ENCODE results near the gene NFKBIB. TPM values are rescaled to one million over a fixed set of nuclear protein-coding genes. Genes with fewer than 3 reads are reported as not detected.

Gene NFKBIB
- total and polyA plus RNA-seq, 2 of the 8 experiments (the other 6 are each of a cell fraction or from before 2014, with no cell fraction given) = 37.3 to 44.1 TPM

DNA sequence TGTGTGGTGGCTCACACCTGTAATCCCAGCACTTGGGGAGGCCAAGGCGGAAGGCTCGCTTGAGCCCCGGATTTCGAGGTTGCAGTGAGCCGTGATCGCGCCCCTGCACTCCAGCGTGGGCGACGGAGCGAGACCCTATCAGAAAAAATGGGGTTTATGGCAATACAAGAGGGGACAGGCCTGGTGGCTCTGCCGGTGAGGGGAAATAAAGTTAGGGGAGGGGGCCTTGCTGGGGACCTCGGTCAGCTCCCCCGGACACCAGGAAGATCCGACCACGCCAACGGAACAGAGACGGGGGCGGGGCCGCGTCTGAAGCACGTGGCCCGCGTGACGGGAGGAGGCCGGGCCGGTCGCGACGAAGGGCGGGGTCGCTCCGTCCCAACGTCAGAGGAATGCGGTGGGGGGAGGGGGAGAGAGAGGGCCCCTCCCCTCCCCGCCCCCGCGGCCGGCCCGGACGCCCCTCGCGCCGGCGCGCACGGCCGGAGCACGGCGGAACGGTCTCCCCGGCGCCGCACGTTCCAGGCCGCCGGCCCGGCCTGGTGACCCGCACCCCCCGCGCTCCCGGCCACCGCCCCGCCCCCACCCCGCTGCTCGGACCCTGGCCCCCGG is 48.0 kb upstream of the NFKBIB start:
- Histone ChIP-seq H3K9ac (replicated peaks in 1 of 4; ENCODE audit: extremely low read depth in 1 of 4, low read depth in 3 of 4, low read length in 3 of 4) (peak overlapping the region in 3 of 4 experiments; percentile 48 to 78 (median 67); a peak in 5 of 7 replicates), H2BK120ac (replicated peaks; ENCODE audit: low read depth, low read length) (no peak overlapping the region), H2BK15ac (ENCODE audit: low read length) (no peak overlapping the region), H3K79me2 (ENCODE audit: control insufficient read depth in 1 of 2, insufficient read depth in 2 of 2, low read length in 2 of 2) (peaks cover 22 to 24% of the 10 kb centered on the region in 2 experiments), H2BK20ac (ENCODE audit: low read length) (no peak overlapping the region), H3K4ac (replicated peaks; ENCODE audit: insufficient read length, low read depth, low read length) (peak overlapping the region; percentile 94), H2AFZ (ENCODE audit: low read length) (0 out of 2 replicates have a peak overlapping the region, but pooled peaks have one; percentile 19), H2AK5ac (ENCODE audit: low read depth, low read length) (no peak overlapping the region), H3K27me3 (replicated peaks in 1 of 4; ENCODE audit: control insufficient read depth in 3 of 4, extremely low read depth in 1 of 4, insufficient read depth in 3 of 4, low read length in 3 of 4) (no peaks in the 10 kb centered on the region), H4K91ac (replicated peaks; ENCODE audit: insufficient read length, low read length) (peak overlapping the region; percentile 93), H4K5ac (ENCODE audit: insufficient read length, low read depth, low read length) (peak overlapping the region; percentile 47), H3K36me3 (ENCODE audit: control insufficient read depth in 2 of 4, insufficient read depth in 4 of 4, low read length in 3 of 4) (peaks cover 7 to 22% (median 11%) of the 10 kb centered on the region in 4 experiments), H2BK5ac (ENCODE audit: low read depth, low read length) (no peak overlapping the region), H2BK12ac (ENCODE audit: low read depth, low read length) (peak overlapping the region; percentile 68; the same call in 1 of the 2 replicates), H4K20me1 (replicated peaks in 1 of 2; ENCODE audit: control insufficient read depth in 1 of 2, insufficient read depth in 2 of 2, low read length in 2 of 2) (peaks cover 8 to 13% of the 10 kb centered on the region in 2 experiments), H3K79me1 (ENCODE audit: low read depth, low read length) (peaks cover 9% of the 10 kb centered on the region; the same call in 1 of the 2 replicates), H3K4me3 (ENCODE audit: extremely low read depth in 1 of 4, insufficient read depth in 2 of 4, low read depth in 3 of 4, low read length in 4 of 4) (peak overlapping the region; percentile 67 to 87 (median 72)), H3K4me2 (ENCODE audit: insufficient read depth in 1 of 2, low read depth in 2 of 2, low read length in 2 of 2) (peak overlapping the region; percentile 96 to 97), H3K18ac (ENCODE audit: extremely low read depth, low read length) (peak overlapping the region; percentile 32; the same call in 1 of the 2 replicates), H3K27ac (ENCODE audit: low read depth, low read length) (peak overlapping the region; percentile 70), H3K14ac (ENCODE audit: insufficient read length) (no peak overlapping the region), H3K23me2 (ENCODE audit: low read depth, low read length) (peaks cover 22% of the 10 kb centered on the region), H3K4me1 (replicated peaks in 1 of 4; ENCODE audit: control insufficient read depth in 3 of 4, insufficient read depth in 4 of 4, low read length in 3 of 4) (peaks cover 2 to 16% (median 11%) of the 10 kb centered on the region in 4 experiments), H3K56ac (replicated peaks; ENCODE audit: insufficient read length, low read depth, low read length) (no peak overlapping the region), H3K9me3 (ENCODE audit: insufficient read depth in 2 of 2, low read depth in 1 of 2, low read length in 1 of 2) (peaks cover 0 to 7% of the 10 kb centered on the region in 2 experiments; a peak in 1 of 4 replicates), H3K23ac (ENCODE audit: insufficient read length) (no peak overlapping the region), H4K8ac (ENCODE audit: extremely low read depth, insufficient read depth, low read length) (peak overlapping the region; percentile 94)
- WGBS, 2 experiments (ENCODE audit: extremely low coverage in 1 of 2, insufficient coverage in 1 of 2, insufficient read length in 1 of 2, insufficient replicate concordance in 2 of 2, low coverage in 1 of 2, low lambda C conversion rate in 2 of 2, missing lambda C conversion rate in 1 of 2) = 4% methylated on average over 21 of the region's 67 CpGs; no CpG with 5 or more reads in 1 of the 2 experiments
- POLR2A ChIA-PET (ENCODE audit: partially characterized antibody) = interaction anchor here (0.6 to 4.5 kb wide), 21 partner anchors 9 to 565 kb away, joined by 3 to 65 read pairs (median 5); partner anchors contain the start of genes ECH1, MRPS12, RINL and SARS2
- FAIRE-seq (no peak), DNase-seq (ENCODE audit: low read depth in 1 of 2, low spot score in 2 of 2) (peak; percentile 69 to 94)
- CTCF ChIA-PET (ENCODE audit: partially characterized antibody) = interaction anchor here (0.5 to 4.3 kb wide), 7 partner anchors 11 to 41 kb away, joined by 3 to 21 read pairs (median 3); partner anchors contain the start of gene ECH1
- TF ChIP-seq TCF12 (IDR thresholded peaks at IDR 0.05; ENCODE audit: low read depth, low read length) (no peak), SP4 (IDR thresholded peaks at IDR 0.05; ENCODE audit: low read length) (no peak), CEBPB (IDR thresholded peaks at IDR 0.05; ENCODE audit: low read depth, low read length) (no peak), NANOG (IDR thresholded peaks at IDR 0.05; ENCODE audit: insufficient read depth, low read depth, low read length, poor library complexity, severe bottlenecking) (no peak)
- TF ChIP-seq, protein P1, sequence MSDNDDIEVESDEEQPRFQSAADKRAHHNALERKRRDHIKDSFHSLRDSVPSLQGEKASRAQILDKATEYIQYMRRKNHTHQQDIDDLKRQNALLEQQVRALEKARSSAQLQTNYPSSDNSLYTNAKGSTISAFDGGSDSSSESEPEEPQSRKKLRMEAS (IDR thresholded peaks at IDR 0.05) = peak; percentile 98

All from H1 (cell line).